Renal cortex interstitium (tissue), 11 donors: Measurements from ENCODE around the gene KCTD15. TPM values are rescaled to one million over a fixed set of nuclear protein-coding genes. Genes with fewer than 3 reads are reported as not detected.

Source experiments
- DNase-seq, 11 donors: peaks; one replicate each; pipeline ENCODE4 v3.0.0-alpha.2; 2013; ENCODE audit warnings: low read depth in 9 of 11, low spot score in 4 of 11; ENCODE audit errors: extremely low read depth in 1 of 11
- polyA plus RNA-seq, 3 donors: library from polyadenylated mRNA; unstranded; fragments of 120-200 nt; gene quantifications; one replicate each; pipeline ENCODE4 v1.2.1, GENCODE V29; 2013; ENCODE audit not compliant: insufficient read length in 3 of 3

KCTD15 gene
- polyA plus RNA-seq, 3 donors = 37.7 to 66.2 (median 53.9) TPM

DNA sequence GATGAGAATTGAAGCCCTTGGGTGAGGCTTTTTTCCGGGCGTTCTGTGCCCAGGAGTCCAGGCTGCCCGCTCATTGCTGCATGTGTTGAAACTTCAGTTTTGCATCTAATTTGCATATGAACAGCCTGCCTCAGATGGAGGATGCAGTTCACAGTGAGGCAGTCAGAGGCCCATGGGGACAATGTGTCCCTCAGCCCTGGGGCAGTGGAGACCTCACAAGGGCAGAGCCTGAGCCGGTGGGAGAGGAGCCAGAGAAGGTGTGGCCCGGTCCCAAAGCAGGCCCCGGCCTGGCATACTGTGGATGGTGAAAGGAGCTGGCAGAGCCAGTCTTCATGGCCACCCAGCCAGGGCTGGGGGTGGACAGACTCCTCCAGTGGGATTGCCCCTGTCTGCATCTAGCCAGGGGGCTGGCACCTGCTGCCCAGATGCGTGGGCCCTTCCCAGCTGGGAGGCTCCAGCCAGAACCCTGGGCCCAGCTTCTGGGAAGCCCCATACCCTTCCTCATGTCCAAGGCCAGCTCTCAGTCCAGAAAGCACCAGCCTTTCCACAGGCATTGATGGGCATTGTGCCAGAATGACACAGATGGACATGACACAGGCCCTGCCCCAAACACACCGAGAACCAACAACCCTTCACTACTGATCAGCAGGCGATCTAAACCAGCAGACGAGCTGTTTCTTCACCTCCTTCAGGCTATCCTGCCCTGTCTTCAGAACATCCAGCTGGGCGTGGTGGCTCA lies 32.9 kb upstream of the KCTD15 start:
- no peak for DNase-seq

DNA sequence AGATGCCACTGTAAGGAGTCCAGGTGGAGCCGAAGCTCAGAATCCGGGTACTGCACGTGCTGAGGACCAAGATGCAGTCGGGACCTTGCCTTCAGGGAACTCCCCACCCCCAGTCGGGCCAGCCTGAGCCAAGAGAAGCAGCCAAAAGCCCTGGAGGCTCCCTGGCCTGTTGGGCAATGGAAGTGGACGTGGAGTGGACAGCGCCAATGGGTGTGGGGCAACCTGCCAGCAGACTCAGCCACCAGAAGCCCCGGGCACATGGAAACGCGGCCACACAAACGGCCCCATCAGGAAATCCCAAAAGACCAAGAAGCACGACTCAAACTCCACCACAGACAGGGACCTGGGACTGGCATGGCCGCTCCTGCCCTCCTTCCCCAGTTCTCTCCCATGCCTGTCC lies 30.0 kb upstream of the KCTD15 start:
- no peak for DNase-seq

DNA sequence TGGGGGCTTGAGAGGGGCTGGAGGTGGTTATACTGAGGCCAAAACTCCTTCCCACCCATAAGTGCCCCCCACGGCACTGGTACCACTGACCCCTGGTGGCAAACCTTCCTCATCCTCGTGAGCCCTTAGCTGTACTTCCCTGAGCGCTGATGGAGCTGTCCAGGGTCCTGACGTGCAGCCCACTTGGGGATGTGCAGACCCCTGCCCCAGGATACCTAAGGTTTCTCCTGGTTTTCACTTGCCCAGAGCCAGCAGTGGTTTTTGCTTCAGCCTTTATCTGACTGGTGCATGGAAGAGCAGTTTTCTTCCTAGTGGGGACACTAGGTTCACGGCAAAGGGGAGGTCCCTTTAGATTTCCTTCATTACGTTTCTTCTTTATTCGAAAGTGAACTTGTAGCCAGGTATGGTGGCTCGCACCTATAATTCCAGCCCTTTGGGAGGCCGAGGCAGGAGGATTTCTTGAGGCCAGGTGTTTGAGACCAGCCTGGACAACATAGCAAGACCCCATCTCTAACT lies 28.7 kb upstream of the KCTD15 start:
- peak in 10 of 11 donors; percentile 31 to 70 (median 59) for DNase-seq

DNA sequence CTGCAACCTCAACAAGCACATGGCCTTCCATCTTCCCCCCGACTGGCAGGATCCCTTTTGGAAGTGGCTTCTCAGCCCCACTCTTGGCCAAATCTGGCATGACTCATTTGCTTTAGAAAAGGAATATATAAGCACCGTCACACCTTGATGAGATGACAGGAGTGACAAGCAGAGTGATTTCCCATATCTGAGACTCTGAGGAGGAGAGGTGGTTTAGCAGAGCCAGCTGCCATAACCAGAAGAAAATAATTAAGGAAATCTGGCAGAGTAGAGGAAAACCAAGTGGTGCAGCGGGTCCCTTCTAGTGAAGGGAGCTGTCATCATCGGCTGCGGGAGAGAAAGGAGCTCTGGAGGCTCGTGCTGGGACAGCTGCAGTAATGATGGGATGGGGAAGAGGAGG lies 27.5 kb upstream of the KCTD15 start:
- no peak for DNase-seq

DNA sequence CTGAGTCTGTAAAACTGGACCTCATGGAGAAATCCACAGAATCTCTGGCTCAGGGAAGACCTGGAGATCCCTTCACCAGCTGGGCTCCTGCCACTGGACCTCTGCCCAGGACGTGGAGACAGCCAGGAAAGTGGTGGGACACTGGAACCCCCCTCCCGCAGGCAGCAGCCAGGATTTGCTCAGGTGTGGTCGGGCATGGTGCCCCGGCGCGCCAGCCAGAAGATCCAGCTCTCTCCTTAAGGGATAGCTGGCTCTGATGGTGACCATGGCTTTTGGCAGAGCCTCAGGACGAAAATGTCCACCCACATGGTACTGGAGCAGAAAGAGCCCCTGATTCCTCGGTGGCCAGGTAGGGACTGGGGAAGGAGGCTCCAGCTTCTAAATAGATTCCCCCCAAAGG lies 26.6 kb upstream of the KCTD15 start:
- no peak for DNase-seq

DNA sequence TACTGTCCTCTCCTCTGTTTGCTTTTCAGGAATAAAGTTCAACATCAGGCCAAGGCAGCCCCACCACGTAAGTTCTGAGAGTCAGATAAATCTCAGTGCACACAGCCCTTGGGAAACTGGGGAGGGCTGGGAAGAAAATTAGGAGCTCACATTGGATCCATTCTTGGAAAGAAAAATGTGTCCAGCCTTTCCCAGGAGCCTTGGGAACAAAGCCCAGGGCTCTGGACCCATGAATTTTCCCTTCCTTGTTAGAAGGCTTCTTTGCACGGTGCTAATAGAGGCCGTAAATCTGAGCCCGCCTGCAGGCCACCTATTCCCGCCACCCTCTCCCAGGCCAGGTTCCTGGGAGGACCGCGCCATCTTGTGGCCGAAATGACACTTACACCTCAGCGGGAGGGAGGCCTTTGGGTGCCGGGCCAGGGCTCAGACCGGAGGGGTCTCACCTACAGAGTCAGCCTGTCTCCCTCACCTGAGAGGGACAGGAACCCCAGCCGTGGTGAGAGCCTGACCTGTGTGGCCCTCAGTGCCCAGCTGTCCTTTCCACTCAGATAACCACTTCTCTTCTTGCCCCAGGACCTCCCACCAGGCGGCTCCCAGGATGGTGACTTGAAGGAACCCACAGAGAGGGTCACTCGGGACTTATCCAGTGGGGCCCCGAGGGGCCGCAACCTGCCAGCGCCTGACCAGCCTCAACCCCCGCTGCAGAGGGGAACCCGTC lies 25.1 kb upstream of the KCTD15 start:
- peak in 6 of 11 donors; percentile 39 to 62 (median 45) for DNase-seq

DNA sequence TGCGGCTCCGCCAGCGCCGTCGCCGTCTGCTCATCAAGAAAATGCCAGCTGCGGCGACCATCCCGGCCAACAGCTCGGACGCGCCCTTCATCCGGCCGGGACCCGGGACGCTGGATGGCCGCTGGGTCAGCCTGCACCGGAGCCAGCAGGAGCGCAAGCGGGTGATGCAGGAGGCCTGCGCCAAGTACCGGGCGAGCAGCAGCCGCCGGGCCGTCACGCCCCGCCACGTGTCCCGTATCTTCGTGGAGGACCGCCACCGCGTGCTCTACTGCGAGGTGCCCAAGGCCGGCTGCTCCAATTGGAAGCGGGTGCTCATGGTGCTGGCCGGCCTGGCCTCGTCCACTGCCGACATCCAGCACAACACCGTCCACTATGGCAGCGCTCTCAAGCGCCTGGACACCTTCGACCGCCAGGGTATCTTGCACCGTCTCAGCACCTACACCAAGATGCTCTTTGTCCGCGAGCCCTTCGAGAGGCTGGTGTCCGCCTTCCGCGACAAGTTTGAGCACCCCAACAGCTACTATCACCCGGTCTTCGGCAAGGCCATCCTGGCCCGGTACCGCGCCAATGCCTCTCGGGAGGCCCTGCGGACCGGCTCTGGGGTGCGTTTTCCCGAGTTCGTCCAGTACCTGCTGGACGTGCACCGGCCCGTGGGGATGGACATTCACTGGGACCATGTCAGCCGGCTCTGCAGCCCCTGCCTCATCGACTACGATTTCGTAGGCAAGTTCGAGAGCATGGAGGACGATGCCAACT lies 24.4 kb upstream of the KCTD15 start:
- DNase-seq = no peak

DNA sequence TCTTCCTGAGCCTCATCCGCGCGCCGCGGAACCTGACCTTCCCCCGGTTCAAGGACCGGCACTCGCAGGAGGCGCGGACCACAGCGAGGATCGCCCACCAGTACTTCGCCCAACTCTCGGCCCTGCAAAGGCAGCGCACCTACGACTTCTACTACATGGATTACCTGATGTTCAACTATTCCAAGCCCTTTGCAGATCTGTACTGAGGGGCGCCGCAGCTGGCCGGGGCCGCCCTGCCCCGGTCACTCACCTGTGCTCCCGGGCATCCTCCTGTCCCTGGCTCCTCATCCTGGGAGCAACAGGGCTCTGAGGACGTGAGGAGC lies 23.9 kb upstream of the KCTD15 start:
- no peak for DNase-seq

DNA sequence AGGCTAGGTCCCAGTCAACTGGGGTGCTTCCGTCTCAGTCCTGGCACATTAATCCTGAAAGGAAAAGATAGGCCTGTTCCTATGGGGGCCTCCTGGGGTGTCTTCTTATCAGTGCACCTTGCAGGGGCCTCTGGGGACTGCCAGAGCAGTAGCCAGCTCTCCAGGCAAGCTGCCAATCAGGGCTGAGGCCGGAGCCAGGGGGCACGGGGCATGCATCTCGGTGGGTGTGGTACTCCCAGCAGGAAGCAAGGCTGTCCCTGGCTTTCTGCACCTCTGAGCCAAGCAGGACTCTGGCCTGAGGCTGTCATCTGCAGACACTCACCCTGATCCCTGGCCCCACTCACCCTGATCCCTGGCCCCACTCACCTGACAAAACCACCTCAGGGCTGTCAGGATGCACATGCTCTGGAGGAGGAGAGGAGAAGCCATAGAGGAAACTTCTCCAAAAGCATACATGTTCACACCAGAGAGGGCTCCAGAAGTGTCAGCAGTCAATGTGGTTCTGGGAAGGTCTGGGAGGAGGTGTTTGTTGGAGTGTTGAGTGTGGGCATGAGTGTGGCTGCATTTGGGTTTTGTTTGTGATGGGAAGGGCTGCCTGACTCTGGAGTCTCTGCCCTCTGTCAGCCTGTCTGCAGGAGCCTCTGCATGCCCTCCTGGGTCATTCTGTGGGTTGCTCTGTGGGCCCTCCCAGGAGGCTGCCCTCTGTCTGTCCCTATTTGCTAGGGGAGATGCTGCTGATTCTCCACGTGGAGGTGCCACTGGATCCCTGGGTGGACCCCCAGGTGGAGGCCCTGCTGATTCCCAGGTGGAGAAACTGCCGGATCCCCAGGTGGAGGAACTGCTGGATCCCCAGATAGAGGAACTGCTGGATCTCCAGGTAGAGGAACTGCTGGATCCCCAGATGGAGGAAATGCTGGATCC lies 22.7 kb upstream of the KCTD15 start:
- no peak for DNase-seq

DNA sequence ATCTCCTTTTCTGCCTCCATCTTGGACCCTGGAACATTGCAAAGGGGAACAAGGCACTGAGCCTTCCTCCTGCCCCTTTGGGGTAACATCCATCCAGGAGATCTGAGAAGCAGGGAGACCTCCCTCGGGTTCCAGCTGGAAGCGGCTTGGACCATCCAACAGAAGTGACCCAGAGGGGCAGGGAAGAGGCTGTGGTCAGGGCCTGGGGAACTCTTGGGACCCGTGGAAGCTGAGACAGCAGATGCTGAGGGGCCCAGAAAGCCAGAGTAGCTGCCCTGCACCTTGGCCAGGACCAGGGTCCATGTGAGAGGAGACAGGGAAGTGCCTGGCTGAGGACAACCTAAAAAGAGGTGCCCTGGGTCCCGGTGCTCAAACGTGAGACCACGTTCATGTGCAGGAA lies 21.9 kb upstream of the KCTD15 start:
- DNase-seq = no peak

DNA sequence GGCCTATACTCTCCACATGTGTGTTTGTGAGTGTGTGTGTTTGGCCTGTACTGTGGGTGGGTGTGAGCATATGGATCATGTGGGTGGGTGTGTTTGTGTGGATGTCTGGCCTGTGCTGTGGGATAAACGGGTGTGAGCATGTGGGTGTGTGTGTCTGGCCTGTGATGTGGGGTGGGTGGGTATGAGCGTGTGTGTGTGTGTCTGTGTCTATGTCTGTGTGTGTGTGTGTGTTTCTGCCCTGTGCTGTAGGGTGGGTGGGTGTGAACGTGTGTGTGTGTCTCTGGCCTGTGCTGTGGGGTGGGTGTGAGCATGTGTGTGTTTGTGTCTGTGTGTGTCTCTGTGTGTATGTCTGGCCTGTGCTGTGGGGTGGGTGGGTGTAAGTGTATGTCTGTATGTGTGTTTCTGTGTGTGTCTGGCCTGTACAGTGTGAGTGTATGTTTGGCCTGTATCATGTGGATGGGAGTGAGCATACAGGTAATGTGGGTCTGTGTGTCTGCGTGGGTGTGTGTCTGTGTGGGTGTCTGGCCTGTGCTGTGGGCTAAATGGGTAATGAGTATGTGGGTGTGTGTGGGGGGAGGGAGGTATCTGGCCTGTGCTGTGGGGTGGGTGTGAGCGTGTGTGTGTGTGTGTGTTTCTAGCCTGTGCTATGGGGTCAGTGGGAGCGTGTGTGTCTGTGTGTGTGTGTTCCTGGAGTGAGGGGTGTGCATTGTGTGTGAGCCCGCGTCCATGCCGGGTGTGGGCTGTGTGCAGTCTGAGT lies 20.8 kb upstream of the KCTD15 start:
- DNase-seq = no peak

DNA sequence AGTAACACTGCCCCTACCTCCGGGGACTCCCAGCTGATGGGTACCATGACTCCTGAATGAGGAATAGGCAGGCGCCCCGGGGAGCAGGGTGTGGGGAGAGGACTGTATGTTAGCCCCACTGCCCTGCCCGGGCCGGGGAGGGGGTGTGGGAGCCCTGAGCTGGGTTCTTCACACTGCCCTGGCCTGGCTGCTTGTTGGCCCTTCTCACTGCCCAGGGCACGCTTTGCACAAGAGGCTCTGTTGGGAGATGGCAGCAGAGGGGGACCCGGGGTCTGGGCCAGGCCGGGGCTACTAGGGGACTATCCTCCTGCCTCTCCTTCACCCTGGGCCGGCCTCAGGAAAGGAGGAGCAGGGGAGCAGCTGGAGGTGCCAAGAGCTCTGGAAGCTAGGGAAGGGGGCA lies 19.3 kb upstream of the KCTD15 start:
- no peak for DNase-seq

DNA sequence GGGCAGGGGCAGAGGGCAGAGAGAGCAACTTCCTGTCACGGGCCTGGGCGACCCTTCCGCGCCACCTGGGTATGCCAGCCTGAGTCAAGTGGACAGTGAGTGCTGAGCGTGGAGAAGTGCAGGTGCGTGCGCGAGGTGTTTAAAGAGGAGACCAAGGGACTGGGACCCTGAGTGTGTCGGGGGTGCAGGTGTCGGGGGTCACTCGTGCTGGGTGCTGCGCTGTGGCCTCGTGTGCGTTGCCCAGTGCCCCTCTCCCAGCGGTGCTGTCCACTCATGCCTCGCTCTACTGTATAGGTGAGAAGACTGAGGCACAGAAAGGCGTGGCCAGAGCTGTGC lies 18.9 kb upstream of the KCTD15 start:
- no peak for DNase-seq

DNA sequence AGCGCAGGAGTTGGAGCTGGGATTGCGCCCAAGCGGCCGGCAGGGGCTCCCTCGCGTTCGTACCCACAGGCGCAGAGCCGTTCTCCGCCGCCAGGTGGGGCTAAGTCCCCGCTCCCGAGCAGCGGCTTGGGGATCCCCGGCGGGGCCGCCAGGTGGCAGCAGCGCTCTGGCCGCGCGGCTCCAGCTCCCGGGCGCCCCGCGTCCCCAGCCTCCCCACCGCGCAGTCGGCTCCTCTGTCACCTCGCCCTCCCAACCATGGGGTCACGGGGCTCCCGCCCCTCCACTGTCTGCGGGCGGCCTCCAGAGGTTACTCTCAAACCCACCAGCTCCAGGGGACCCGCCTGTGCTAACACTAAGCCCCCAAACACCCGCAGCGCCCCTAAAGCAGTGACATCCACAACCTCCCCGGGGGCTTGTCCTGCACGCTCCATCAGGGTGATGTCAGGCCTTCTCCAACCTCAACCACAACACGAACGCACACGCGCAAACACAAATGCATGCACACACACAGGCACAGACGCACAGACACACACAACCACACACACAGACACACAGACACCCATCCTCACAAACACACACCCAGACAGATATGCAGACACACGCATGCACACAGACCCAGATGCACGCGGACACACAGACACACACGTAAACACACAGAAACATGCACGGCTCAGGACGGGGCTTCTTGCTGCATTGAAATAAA lies 18.4 kb upstream of the KCTD15 start:
- peak in 7 of 11 donors; percentile 43 to 72 (median 62) for DNase-seq

DNA sequence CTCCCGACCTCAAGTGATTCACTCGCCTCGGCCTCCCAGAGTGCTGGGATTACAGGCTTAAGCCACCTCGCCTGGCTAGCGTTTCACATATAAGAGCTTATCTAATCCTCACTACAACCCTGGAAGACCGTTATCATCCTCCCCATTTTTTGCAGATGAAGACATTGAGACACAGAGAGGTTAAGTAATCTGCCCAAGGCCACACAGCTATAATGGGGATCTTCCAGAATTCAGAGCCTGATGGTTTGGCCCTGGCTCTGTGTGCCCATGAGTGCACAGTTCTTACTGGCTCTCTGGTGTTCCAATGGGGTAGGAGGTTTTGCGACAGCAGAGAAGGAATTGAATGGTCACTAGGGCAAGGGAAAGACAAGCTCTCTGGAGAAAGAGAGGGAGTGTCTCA lies 16.8 kb upstream of the KCTD15 start:
- no peak for DNase-seq

DNA sequence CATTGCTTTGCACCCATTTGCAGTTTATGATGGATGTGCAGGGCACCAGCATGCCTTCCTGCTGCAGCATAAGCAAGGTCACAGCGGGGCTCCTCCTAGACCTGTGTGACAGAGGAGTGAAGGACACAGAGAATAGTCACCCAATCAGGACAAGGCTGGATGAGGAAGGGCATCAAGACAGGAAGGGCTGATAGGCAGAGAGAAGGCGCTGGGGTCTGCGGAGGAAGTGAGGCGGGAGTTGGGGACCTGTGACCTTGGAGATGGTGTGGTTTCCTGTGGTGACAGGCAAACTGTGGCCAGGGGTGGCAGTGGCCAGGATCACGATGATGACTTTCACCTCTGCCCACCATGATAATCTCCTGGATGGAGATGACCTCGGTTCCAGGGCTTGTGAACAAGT lies 16.4 kb upstream of the KCTD15 start:
- no peak for DNase-seq

DNA sequence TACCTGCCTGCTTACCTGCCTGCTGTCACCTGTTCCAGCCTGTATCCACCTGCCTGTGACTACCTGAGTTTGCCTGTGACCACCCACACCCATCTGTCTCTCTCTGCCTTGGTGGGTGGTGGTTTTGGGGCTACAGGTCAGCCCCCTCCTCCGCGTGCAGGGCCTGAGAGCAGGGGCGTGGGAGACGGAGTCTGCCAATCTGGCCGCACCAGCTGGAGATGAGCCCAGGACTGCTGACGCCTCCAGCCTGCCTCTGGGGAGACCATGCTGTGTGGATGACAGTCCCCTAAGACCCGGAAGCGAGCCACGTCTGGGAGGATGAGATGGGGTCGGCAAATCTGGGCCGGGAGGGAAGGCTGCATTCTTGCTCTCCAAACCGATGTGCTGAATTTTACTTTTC lies 15.9 kb upstream of the KCTD15 start:
- DNase-seq = no peak

DNA sequence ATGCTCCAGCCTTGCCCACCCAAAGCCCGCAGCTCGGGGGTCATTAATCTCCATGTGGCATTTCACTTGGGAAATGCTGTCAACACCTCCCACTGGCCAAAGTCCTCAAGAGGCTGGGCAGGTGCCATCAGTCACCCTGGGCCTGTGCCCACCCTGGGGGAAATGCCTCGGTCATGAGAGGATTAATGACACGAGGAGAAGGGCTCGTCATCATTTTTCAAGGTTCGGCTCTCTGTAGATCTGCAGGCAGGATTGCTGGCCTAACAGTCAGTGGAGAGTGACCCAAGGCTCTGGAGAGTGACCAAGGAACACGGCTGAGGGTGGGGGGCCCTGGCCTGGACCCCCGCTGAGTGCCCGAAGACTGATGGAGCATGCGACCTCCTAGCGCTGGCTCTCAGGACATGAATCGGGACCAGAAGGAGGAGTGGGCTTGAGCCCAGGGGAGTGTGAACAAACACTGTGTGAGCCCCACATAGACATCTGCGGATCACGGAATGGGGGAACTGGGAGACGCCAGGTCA lies 15.2 kb upstream of the KCTD15 start:
- DNase-seq = peak in 2 of 11 donors; percentile 22 to 39
